Measurements from ENCODE around the gene ATP6V0D1.

ATP6V0D1 gene

GRCh38 chr16:67441907-67442306 is 39.0 kb downstream of the ATP6V0D1 start:
- no peak for TF ChIP-seq YY1 (IDR thresholded peaks at IDR 0.05; ENCODE audit: low read depth)
- no peak for TF ChIP-seq FOXM1 (IDR thresholded peaks at IDR 0.05; ENCODE audit: borderline replicate concordance, low read depth)
- TF ChIP-seq USF1 (IDR thresholded peaks at IDR 0.05) = 0 out of 2 replicates have a peak, but pooled peaks have one; percentile 14
- TF ChIP-seq EP300 (IDR thresholded peaks at IDR 0.05; ENCODE audit: borderline replicate concordance) = 0 out of 2 replicates have a peak, but pooled peaks have one; percentile 3
- peak; percentile 98 for TF ChIP-seq MAX (IDR thresholded peaks at IDR 0.05)
- no peak for TF ChIP-seq TAF1 (IDR thresholded peaks at IDR 0.05; ENCODE audit: low read depth)

DNA sequence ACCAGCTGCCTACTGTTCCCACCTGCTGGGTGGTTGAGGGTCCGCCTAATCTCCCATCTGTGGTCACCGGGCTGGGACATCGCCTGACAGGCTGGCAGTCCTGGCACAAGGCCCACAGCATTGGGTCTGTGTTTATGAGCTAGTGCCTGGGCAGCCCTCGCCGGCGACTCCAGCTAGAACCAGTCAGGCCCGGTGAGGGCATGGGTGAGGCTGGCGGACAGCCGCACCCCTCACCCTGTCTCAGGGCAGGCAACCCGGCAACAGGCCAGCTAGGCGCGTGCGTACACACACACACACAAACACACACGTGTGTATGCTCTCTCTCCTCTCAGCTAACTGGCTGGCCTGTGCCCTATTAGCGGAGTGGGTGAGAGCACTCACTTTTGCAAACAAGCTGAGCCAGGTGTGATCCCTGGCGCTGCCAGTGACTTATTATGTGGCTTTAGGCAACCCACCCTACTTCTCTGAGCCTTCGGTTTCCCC is 39.6 kb downstream of the ATP6V0D1 start:
- TF ChIP-seq YY1 (IDR thresholded peaks at IDR 0.05; ENCODE audit: low read depth) = no peak
- peak; percentile 50; the same call in 1 of the 2 replicates for TF ChIP-seq NFIC (IDR thresholded peaks at IDR 0.05)
- no peak for TF ChIP-seq TEAD4 (IDR thresholded peaks at IDR 0.05)
- peak; percentile 20; the same call in 1 of the 2 replicates for TF ChIP-seq MAX (IDR thresholded peaks at IDR 0.05)

DNA sequence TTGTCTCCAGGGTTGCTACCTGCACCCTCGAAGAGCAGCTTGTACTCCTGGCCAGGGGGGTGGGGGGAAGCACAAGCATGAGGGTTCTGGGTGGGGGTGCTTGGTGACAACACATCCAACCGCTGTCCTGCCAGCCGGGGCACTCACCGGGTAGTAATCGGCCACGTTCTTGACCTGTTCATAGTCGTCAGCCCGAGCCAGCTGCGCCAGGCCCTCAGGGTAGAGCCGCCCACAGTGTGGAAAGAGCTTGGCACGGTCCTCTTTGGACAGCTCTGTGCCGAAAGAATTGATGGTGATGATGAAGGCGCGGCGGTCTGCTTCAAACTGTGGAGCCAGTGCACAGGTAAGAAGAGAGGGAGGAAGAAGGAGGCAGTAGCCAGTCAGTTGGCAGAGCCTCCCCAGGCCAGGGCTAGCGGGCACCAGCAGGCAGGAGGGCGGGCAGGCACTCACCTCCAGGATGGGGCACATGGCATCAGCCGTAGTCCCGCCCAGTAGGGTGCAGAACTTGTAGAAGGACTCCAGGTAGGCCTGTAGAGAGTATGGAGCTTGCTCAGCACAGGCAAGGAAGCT is 42.0 kb downstream of the ATP6V0D1 start:
- TF ChIP-seq RAD21 (IDR thresholded peaks at IDR 0.05; ENCODE audit: low read depth) (no peak), TEAD4 (IDR thresholded peaks at IDR 0.05) (no peak), TCF12 (IDR thresholded peaks at IDR 0.05; ENCODE audit: low read depth) (no peak), REST (IDR thresholded peaks at IDR 0.05; ENCODE audit: low read depth) (no peak), ZBTB7A (IDR thresholded peaks at IDR 0.05; ENCODE audit: low read depth) (no peak), USF1 (IDR thresholded peaks at IDR 0.05) (no peak), TAF1 (IDR thresholded peaks at IDR 0.05; ENCODE audit: low read depth) (no peak), FOXM1 (IDR thresholded peaks at IDR 0.05; ENCODE audit: borderline replicate concordance, low read depth) (no peak), CEBPB (IDR thresholded peaks at IDR 0.05) (no peak), EGR1 (IDR thresholded peaks at IDR 0.05) (no peak), YY1 (IDR thresholded peaks at IDR 0.05; ENCODE audit: low read depth) (no peak), EP300 (IDR thresholded peaks at IDR 0.05; ENCODE audit: borderline replicate concordance) (no peak), MAX (IDR thresholded peaks at IDR 0.05) (no peak)

DNA sequence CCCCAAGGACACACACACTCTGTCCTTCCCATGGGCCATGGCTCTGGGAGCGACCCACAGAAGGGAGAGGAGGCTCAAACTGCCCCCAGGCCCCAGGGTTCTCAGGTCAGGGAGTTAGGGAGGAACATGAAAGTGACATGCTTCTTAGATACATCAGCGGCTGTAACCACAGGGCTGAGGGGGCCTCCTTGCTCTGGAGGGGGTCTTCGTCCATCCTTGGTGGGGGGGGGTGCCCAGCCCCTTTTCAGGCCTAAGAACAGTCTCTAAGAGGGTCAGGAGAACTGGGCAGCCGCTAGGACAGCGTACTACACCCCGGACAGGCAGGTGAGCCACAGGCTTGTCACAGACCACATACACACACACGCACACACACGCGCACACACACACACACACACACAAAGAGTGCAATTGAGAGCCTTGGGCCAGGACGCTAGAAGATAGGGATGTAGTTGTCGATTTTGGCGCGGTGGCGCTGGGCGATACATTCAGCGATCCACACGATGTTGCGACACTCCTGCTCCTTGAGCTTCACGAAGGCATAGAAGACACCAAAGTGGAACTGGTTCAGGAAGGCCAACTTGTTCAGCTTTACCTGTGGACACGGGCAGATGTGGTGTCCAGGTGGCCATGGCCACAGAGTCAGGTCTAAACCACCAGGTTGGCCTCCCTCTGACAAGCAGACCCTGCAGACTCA is 42.7 kb downstream of the ATP6V0D1 start:
- TF ChIP-seq RAD21 (IDR thresholded peaks at IDR 0.05; ENCODE audit: low read depth) = no peak

- no peak for TF ChIP-seq EP300 (IDR thresholded peaks at IDR 0.05; ENCODE audit: borderline replicate concordance)
Measured at GRCh38 chr16:67437513-67437912, 43.4 kb downstream of the ATP6V0D1 start.

GRCh38 chr16:67436640-67437193 is 44.2 kb downstream of the ATP6V0D1 start:
- TF ChIP-seq FOXM1 (IDR thresholded peaks at IDR 0.05; ENCODE audit: borderline replicate concordance, low read depth) (no peak), CEBPB (IDR thresholded peaks at IDR 0.05) (no peak), REST (IDR thresholded peaks at IDR 0.05; ENCODE audit: low read depth) (no peak), TEAD4 (IDR thresholded peaks at IDR 0.05) (no peak), USF1 (IDR thresholded peaks at IDR 0.05) (no peak), EGR1 (IDR thresholded peaks at IDR 0.05) (no peak), MAX (IDR thresholded peaks at IDR 0.05) (no peak), NFIC (IDR thresholded peaks at IDR 0.05) (no peak)
